ENCODE results near the gene HNF1B.

Gene HNF1B

DNA sequence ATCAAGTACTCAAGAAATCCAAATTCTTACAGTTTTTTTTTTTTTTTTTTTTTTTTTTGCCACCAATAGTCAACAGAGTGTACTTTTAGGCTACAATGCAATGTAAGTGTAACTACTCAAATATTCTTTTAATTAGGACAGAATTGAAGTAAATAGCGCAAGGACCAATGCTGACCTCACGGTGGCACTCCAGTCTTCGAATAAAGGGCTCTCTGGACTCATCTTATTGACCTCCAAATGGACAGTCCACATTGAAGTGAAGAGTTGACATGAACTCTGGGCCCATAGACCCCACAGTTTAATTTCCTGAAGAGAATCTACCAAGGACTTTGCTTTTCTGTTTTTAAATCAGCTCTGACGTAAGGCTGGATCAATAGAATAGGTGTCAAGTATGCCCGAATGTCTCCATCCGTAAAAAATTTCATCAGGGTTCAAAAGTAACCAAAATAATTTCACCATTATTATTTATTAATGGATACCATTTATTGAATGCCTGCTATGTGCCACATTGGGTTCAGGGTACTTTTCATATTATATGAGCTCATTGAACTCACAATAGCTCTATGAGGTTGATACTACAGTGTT lies 94.3 kb downstream of the HNF1B start:
- Histone ChIP-seq H3K36me3 (ENCODE audit: control insufficient read depth, insufficient read depth, low read length) (no peaks in the 10 kb centered on the region), H3K4me3 (replicated peaks; ENCODE audit: low read depth, low read length) (no peak overlapping the region), H3K27me3 (replicated peaks; ENCODE audit: control insufficient read depth, insufficient read depth, low read length) (0 out of 2 replicates have a peak, but pooled peaks cover 3% of the 10 kb centered on the region)
- TF ChIP-seq, protein P1, sequence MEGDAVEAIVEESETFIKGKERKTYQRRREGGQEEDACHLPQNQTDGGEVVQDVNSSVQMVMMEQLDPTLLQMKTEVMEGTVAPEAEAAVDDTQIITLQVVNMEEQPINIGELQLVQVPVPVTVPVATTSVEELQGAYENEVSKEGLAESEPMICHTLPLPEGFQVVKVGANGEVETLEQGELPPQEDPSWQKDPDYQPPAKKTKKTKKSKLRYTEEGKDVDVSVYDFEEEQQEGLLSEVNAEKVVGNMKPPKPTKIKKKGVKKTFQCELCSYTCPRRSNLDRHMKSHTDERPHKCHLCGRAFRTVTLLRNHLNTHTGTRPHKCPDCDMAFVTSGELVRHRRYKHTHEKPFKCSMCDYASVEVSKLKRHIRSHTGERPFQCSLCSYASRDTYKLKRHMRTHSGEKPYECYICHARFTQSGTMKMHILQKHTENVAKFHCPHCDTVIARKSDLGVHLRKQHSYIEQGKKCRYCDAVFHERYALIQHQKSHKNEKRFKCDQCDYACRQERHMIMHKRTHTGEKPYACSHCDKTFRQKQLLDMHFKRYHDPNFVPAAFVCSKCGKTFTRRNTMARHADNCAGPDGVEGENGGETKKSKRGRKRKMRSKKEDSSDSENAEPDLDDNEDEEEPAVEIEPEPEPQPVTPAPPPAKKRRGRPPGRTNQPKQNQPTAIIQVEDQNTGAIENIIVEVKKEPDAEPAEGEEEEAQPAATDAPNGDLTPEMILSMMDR (IDR thresholded peaks at IDR 0.05; ENCODE audit: insufficient read depth, low read length, poor library complexity, severe bottlenecking): peak; percentile 35
- no peak for DNase-seq (ENCODE audit: extremely low read depth, insufficient read length)

DNA sequence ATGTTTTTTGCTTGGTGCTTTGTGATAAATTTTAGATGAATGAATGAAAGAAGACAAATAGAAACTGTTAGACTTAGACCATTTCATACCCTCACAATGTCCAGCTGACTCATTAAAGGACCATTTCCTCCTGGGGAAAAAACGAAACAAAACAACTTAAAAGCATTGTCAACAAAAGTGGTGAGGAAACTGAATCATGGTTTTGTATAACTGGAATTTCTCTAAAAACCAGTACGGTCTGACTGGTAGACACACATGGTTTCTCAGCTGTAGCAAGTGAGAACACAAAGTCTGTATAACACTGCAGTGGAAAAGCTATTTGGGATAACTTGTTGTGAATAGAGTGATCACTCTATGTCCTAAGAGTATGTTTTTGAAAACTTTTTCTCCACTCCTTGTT lies 96.3 kb downstream of the HNF1B start:
- Histone ChIP-seq H3K36me3 (ENCODE audit: control insufficient read depth, insufficient read depth, low read length) (no peaks in the 10 kb centered on the region), H3K27me3 (replicated peaks; ENCODE audit: control insufficient read depth, insufficient read depth, low read length) (0 out of 2 replicates have a peak, but pooled peaks cover 3% of the 10 kb centered on the region), H3K4me3 (replicated peaks; ENCODE audit: low read depth, low read length) (no peak overlapping the region)
- no peak for DNase-seq (ENCODE audit: extremely low read depth, insufficient read length)
- TF ChIP-seq, protein P1 (IDR thresholded peaks at IDR 0.05; ENCODE audit: insufficient read depth, low read length, poor library complexity, severe bottlenecking): no peak

DNA sequence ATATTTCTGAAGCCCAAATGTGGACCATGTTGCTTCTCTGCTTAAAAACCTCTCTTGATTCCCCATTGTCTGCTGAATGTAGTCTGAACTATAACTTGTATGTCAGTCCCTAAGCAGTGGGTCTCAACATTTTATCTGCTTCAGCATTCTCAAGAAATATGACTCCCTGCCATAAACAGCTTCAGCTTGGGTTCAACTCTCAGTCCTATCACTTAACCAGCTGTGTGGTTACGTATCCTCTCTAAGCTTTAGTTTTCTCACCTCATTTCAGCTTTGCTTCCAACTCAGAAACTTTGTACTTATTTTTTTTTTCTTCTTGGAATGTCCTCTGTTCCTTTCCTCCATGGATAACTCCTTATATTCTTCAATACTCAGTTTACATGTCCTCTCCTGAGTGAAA lies 97.0 kb downstream of the HNF1B start:
- Histone ChIP-seq H3K4me3 (replicated peaks; ENCODE audit: low read depth, low read length) (no peak overlapping the region), H3K27me3 (replicated peaks; ENCODE audit: control insufficient read depth, insufficient read depth, low read length) (0 out of 2 replicates have a peak, but pooled peaks cover 3% of the 10 kb centered on the region), H3K36me3 (ENCODE audit: control insufficient read depth, insufficient read depth, low read length) (no peaks in the 10 kb centered on the region)
- TF ChIP-seq, protein P1 (IDR thresholded peaks at IDR 0.05; ENCODE audit: insufficient read depth, low read length, poor library complexity, severe bottlenecking): no peak
- DNase-seq (ENCODE audit: extremely low read depth, insufficient read length): no peak

DNA sequence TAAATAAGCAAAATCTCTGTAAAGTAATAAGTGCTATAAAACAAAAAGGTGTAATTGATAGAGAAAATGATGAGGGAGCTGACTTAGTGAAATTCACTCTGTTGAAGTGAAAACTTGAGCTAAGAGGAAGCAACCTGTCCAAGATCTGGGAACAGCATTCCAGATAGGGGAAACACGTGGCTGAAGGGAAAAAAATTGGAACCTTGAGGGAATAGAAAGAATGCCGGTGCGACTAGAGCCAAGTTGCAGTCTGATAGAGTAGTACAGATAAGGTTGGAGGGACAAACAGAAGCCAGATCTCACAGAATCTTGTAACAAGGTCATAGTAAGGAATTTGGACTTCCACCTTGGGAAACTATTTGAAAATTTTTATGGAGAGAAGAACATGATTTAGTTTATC lies 101.0 kb downstream of the HNF1B start:
- H3K4me3 ChIP-seq (replicated peaks; ENCODE audit: low read depth, low read length): peak overlapping the region; percentile 70
- TF ChIP-seq, protein P1 (IDR thresholded peaks at IDR 0.05; ENCODE audit: insufficient read depth, low read length, poor library complexity, severe bottlenecking): no peak
- no peak for DNase-seq (ENCODE audit: extremely low read depth, insufficient read length)
- 0 out of 2 replicates have a peak, but pooled peaks cover 3% of the 10 kb centered on the region for H3K27me3 ChIP-seq (replicated peaks; ENCODE audit: control insufficient read depth, insufficient read depth, low read length)
- peaks cover 3% of the 10 kb centered on the region; the same call in 1 of the 2 replicates for H3K36me3 ChIP-seq (ENCODE audit: control insufficient read depth, insufficient read depth, low read length)

DNA sequence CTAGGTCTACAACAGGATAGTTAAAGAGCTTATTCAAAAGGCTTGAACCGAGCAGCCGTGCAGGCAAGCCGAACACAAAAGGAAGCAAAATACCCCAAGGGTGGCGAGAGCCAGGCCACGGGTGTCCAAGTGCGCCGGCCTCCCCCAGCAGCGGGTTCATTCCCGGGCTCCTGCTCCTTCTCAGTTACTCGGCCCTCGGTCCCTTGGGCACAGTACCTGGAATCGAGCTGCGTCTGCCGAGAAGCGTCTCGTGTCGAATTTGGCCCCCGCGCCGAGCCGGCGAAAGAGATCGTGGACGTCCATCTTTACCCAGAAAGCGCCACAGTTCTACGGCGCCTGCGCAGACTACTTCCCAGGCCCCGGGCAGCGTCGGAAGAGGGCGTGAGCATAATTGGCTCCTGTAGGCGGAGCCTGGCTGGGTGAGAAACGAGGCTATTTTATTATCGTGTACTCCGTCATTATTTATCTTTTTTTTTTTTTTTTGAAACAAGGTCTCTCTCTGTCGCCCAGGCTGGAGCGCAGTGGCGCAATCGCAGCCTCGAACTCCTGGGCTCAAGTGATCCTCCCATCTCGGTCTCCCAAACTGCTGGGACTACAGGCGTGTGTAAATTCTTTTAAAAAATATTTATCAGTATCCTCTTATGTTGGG lies 101.6 kb downstream of the HNF1B start, which contains the start of gene DDX52:
TSS of gene DDX52 (minus strand) at position 329 of the 649 bp plus-strand sequence. CDS start at position 303, 26 bp downstream.
- Histone ChIP-seq H3K36me3 (ENCODE audit: control insufficient read depth, insufficient read depth, low read length) (peaks cover 3% of the 10 kb centered on the region; the same call in 1 of the 2 replicates), H3K4me3 (replicated peaks; ENCODE audit: low read depth, low read length) (peak within 1 kb of the TSS; percentile 70), H3K27me3 (replicated peaks; ENCODE audit: control insufficient read depth, insufficient read depth, low read length) (0 out of 2 replicates have a peak, but pooled peaks cover 3% of the 10 kb centered on the region)
- TF ChIP-seq, protein P1 (IDR thresholded peaks at IDR 0.05; ENCODE audit: insufficient read depth, low read length, poor library complexity, severe bottlenecking): peak; percentile 25
- DNase-seq (ENCODE audit: extremely low read depth, insufficient read length): peak; percentile 84
